ENCODE measurements around the gene SASS6.

The SASS6 gene

DNA sequence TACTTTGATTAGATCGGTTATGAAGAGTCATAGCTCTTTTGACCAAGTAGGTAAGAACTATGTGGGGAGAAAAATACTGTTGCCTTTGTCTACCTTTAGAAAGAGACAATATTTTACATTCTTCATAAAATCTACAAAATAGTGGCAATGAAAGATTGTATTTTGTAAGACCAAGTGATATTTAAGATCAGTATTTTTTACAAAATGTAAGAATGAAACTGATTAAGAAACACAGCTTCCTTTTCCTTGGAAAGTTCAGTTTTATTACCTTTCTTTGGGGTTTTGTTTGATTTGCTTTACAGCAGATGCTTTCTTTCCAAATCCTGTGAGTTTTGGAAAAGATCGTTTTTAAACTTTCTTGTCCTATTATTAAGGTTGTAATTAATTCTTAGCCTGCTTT is 93.1 kb downstream of the SASS6 start:
- DNase-seq, result no peak

DNA sequence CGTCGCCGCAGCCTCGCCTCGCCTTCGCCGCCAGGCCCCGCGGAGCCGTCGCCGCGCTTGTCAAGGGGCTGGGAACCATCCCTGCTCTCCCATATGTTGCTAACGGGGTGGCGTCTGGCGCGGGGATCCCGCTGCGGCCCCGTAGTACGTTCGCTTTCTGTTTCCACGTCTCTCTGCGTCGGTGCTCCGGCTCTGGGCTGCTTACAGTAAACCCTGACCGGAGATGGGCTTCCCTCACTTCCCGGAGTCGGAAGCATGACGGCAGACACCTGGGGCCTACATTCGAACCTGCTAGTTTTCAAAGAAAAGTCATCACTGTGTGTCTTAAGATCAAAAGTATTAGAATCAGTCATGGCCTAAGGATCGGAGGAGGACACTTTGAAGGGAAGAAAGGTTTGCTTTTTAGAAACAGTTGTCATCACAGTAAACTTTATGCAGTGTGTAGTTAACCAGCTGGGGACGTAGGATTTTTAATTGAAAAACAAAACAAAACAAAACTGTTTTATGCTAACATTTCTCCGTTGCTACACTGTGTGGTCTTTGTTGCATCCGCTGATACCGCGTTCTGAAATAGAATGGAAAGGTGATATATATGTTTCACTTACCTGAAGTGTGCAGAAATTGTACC is 94.0 kb downstream of the SASS6 start:
- DNase-seq, result no peak

- DNase-seq, result peak; percentile 17
These were observed 94.6 kb downstream of the SASS6 start for GRCh38 chr1:100037927-100038659.

DNA sequence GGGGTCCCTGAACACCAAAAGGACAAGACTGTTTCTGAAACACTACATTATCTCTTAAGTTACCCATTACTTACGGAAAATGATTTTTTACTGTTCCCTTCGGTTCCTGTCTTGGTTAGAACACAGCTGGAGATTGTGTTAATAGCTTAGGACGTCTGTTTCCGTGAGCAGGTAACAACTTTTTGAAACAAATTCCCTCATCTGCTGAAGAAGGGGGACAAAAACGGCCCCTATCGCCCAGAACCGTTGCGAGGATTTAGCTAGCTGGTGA is 95.1 kb downstream of the SASS6 start:
- no peak for DNase-seq

DNA sequence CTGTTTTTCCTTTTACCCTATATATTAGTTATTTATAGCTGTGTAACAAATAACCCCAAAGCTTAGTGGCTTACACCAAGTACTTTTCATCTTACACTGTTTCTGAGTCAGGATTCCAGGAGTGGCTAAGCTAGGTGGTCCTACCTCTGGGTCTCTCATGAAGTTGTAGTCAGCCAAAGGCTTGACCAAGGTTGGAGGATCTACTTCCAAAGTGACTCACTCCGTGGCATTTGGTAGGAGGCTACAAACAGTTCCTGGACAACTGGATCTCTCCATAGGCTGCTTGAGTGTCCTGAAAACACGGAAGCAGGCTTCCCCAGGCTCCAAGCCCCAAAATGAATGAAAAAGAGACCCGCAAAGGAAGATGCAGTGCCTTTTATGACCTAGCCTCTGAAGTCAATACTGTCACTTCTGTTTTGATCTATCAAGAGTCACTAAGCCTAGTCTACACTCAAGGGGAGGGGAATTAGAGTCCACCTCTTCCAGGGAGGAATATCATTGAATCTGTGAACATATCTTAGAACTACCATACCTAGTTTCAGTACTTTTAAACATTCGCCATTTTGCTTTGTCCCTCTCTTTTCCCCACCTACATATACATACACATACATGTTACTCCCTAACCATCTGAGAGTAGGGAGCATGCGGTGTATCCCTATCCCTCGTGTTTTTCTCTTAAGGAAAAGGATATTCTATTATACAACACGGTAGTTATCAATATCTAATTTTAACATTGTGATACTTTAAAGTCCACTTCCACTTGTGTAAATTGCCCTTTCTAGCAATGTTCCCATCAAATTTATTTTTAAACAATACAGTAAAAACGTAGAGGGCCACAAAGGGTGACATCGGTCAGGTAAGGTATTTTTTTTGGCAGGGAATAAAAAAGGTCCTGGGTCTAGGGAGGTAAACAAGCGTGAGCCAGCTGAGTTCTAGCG is 95.7 kb downstream of the SASS6 start:
- DNase-seq, result no peak

GRCh38 chr1:100035214-100035613 is 97.5 kb downstream of the SASS6 start:
- no peak for DNase-seq

- peak; percentile 19 for DNase-seq
These were observed 98.3 kb downstream of the SASS6 start for GRCh38 chr1:100034470-100034869.
